ENCODE results near the gene VWA3B.

DNA sequence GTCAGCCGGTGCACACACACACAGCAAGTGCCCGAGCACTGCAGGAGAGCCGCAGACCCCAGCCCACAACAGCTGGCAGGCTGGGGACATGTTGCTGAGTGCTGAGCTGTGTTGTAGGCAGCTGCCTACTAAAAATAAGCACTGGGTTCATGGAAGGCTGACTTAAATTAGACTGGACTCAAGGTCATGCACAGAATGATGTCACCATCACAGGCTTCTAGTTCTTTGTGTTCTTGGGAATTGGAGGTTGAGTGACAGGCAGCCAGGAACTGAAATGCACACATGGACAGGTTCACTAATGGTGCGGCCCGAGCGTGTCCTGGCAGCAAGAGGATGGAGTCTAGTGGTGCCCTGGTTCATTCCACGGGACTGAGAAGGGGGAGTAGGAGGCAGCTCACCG is 71.3 kb downstream of the VWA3B start:
- no peak for TF ChIP-seq CTCF (conservative IDR thresholded peaks at IDR 0.05; ENCODE audit: low read length)
- TF ChIP-seq EZH2phosphoT487 (IDR thresholded peaks at IDR 0.05; ENCODE audit: borderline replicate concordance), result no peak
